K562 (cell line): ENCODE data around the gene GDF15. TPM values are rescaled to one million over a fixed set of nuclear protein-coding genes. Genes with fewer than 3 reads are reported as not detected.

ENCODE experiments used
- FUS ChIP-seq: fragments of 200-400 bp; formaldehyde crosslinking; optimal IDR thresholded peaks from 2 replicates; pipeline ENCODE3; 2017; ENCODE audit warnings: low read depth, low read length
- HSF4 ChIP-seq: fragments of 250-450 bp; sonication (Bioruptor Pico); IDR thresholded peaks from 2 replicates; pipeline ENCODE4 v2.1.2; 2022; ENCODE audit warnings: mild to moderate bottlenecking, moderate library complexity, borderline replicate concordance
- MAFG ChIP-seq: fragments of 450-650 bp; conservative IDR thresholded peaks from 2 replicates; pipeline ENCODE4 v1.6.1; 2016; ENCODE audit warnings: missing genetic modification characterization, missing compliant biosample characterization
- NCOA1 ChIP-seq: fragments of 450-650 bp; IDR thresholded peaks from 2 replicates; pipeline ENCODE4 v1.6.1; 2016; ENCODE audit warnings: low read depth
- NEUROD1 ChIP-seq: fragments of 150-350 bp; IDR thresholded peaks from 2 replicates; pipeline ENCODE4 v1.6.1; 2014; ENCODE audit warnings: borderline replicate concordance, low read length, low read depth; ENCODE audit not compliant: partially characterized antibody
- POLR2G ChIP-seq: fragments of 200-400 bp; formaldehyde crosslinking; IDR thresholded peaks from 2 replicates; pipeline ENCODE4 v1.6.1; 2017; ENCODE audit warnings: low read depth, mild to moderate bottlenecking, antibody characterized with exemption, low read length, moderate library complexity
- PTBP1 ChIP-seq: fragments of 200-400 bp; formaldehyde crosslinking; IDR thresholded peaks from 2 replicates; pipeline ENCODE4 v1.6.1; 2017; ENCODE audit warnings: low read depth, low read length
- RAD21 ChIP-seq, 2 experiments: fragments of 250-450 bp in 1 of 2; fragments of 450-650 bp in 1 of 2; sonication (Bioruptor Pico) in 1 of 2; formaldehyde crosslinking in 1 of 2; IDR thresholded peaks in 1 of 2; conservative IDR thresholded peaks in 1 of 2; 2 replicates each; pipeline versions ENCODE4 v1.4.0 to v1.8.0; 2020 to 2022; ENCODE audit warnings: mild to moderate bottlenecking in 2 of 2, moderate library complexity in 1 of 2
- SMAD2 ChIP-seq: fragments of 150-350 bp; IDR thresholded peaks from 2 replicates; pipeline ENCODE4 v1.6.1; 2014; ENCODE audit warnings: low read depth, mild to moderate bottlenecking, low read length
- ZNF23 ChIP-seq: fragments of 250-450 bp; sonication (Bioruptor Pico); IDR thresholded peaks from 2 replicates; pipeline ENCODE4 v1.4.0; 2020; ENCODE audit warnings: mild to moderate bottlenecking
- ZNF589 ChIP-seq: fragments of 200-800 bp; sonication (Bioruptor generic); IDR thresholded peaks from 2 replicates; pipeline ENCODE4 v1.6.1; 2016; ENCODE audit warnings: low read depth, missing genetic modification characterization, missing compliant biosample characterization
- polyA plus RNA-seq, 8 experiments: library from polyadenylated mRNA; depleted of rRNA in 4 of 8; stranded (reverse) in 5 of 8; unstranded in 3 of 8; fragments of >200 nt; fragmentation: Nextera tagmentation in 2 of 8; fragmentation: Illumina TruSeq in 1 of 8; extraction: Ambion mirVana in 2 of 8; extraction: Trizol in 1 of 8; gene quantifications; 2 replicates each; pipeline versions ENCODE4 v1.2.1 to v1.2.3, GENCODE V29; 2011 to 2014; ENCODE audit warnings: inconsistent platforms in 1 of 8, missing spikeins in 1 of 8
- total RNA-seq, 7 experiments: library from RNA; depleted of rRNA in 6 of 7; stranded (reverse); fragments of >200 nt in 6 of 7; fragmentation: Illumina TruSeq in 2 of 7; extraction: Trizol in 2 of 7; gene quantifications; 2 replicates each; pipeline versions ENCODE4 v1.2.1 to v1.2.3, GENCODE V29; 2011 to 2021; ENCODE audit warnings: low replicate concordance in 1 of 7
- TF ChIP-seq, protein P1 (sequence below): fragments of 250-450 bp; sonication (Bioruptor Pico); IDR thresholded peaks from 2 replicates; pipeline ENCODE4 v1.5.0; 2021
- TF ChIP-seq, protein P2 (sequence below), 2 experiments: fragments of 450-650 bp; IDR thresholded peaks; 2 replicates each; pipeline ENCODE4 v1.6.1; 2018; ENCODE audit warnings: mild to moderate bottlenecking in 2 of 2, low read depth in 1 of 2; ENCODE audit not compliant: partially characterized antibody in 2 of 2
- TF ChIP-seq, protein P3 (sequence below), 2 experiments: IDR thresholded peaks; 2 replicates each; pipeline ENCODE4 v1.6.1; 2012; ENCODE audit warnings: improper control_type of control experiment in 2 of 2, low read depth in 2 of 2, low read length in 2 of 2, borderline replicate concordance in 1 of 2
- TF ChIP-seq, protein P4 (sequence below): fragments of 250-450 bp; sonication (Bioruptor Pico); IDR thresholded peaks from 2 replicates; pipeline ENCODE4 v1.8.0; 2021; ENCODE audit warnings: mild to moderate bottlenecking, moderate library complexity
- TF ChIP-seq, protein P5 (sequence below): fragments of 450-650 bp; IDR thresholded peaks from 2 replicates; pipeline ENCODE4 v1.6.1; 2016

The GDF15 gene
- total and polyA plus RNA-seq, 9 of the 15 experiments (the other 6 are each of a cell fraction or from before 2014, with no cell fraction given): 2.3 to 82.4 (median 12.5) TPM

DNA sequence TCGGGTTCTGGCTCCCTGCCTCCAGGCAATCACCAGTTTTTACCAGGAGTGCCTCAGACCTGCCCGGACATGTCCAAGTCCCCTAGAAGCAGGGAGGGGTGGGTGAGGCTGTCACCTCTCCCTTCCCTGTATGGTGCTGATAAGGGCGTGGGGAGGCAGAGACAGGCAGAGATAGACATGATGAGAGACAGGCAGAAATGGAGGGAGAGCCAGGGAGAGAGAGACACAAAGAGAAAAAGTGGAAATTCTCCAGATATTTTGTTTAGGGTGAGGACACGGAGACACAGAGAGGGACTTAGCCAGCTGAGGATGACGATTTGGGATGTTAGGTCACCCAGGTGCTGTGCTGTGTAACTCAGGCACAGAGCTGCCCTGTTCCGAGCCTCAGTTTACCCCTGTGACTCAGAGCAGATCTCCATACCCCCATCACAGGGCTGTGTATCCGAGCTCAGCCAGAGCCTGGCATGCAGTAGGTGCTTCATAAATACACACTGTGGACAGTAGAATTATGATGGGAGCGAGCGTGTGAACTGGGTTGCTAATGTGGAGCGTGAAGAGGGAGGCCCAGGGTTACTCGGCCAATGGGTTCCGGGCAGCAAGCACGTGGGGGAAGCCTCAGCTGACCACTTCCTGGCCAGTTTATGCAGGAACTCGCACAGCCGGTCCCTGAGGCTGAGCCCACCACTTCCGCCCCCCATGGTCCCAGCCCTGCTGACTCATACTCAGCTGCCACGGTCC, 11.9 kb upstream of the GDF15 start (continued):
- TF ChIP-seq, protein P1, sequence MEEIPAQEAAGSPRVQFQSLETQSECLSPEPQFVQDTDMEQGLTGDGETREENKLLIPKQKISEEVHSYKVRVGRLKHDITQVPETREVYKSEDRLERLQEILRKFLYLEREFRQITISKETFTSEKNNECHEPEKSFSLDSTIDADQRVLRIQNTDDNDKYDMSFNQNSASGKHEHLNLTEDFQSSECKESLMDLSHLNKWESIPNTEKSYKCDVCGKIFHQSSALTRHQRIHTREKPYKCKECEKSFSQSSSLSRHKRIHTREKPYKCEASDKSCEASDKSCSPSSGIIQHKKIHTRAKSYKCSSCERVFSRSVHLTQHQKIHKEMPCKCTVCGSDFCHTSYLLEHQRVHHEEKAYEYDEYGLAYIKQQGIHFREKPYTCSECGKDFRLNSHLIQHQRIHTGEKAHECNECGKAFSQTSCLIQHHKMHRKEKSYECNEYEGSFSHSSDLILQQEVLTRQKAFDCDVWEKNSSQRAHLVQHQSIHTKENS (CRISPR knock-in tag): no peak
- no peak for TF ChIP-seq ZNF589
- TF ChIP-seq ZNF23 (CRISPR knock-in tag): 0 out of 2 replicates have a peak, but pooled peaks have one; percentile 23
- peak; percentile 80 for TF ChIP-seq NEUROD1
- TF ChIP-seq RAD21 (CRISPR knock-in tag; conservative IDR thresholded peaks at IDR 0.05 in 1 of 2, IDR thresholded peaks at IDR 0.05 in 1 of 2): peak in 1 of 2 experiments; percentile 9; a peak in 1 of 4 replicates
- TF ChIP-seq SMAD2: no peak
- TF ChIP-seq, protein P2, sequence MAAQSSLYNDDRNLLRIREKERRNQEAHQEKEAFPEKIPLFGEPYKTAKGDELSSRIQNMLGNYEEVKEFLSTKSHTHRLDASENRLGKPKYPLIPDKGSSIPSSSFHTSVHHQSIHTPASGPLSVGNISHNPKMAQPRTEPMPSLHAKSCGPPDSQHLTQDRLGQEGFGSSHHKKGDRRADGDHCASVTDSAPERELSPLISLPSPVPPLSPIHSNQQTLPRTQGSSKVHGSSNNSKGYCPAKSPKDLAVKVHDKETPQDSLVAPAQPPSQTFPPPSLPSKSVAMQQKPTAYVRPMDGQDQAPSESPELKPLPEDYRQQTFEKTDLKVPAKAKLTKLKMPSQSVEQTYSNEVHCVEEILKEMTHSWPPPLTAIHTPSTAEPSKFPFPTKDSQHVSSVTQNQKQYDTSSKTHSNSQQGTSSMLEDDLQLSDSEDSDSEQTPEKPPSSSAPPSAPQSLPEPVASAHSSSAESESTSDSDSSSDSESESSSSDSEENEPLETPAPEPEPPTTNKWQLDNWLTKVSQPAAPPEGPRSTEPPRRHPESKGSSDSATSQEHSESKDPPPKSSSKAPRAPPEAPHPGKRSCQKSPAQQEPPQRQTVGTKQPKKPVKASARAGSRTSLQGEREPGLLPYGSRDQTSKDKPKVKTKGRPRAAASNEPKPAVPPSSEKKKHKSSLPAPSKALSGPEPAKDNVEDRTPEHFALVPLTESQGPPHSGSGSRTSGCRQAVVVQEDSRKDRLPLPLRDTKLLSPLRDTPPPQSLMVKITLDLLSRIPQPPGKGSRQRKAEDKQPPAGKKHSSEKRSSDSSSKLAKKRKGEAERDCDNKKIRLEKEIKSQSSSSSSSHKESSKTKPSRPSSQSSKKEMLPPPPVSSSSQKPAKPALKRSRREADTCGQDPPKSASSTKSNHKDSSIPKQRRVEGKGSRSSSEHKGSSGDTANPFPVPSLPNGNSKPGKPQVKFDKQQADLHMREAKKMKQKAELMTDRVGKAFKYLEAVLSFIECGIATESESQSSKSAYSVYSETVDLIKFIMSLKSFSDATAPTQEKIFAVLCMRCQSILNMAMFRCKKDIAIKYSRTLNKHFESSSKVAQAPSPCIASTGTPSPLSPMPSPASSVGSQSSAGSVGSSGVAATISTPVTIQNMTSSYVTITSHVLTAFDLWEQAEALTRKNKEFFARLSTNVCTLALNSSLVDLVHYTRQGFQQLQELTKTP (IDR thresholded peaks at IDR 0.05; ENCODE audit: low read depth in 1 of 2, partially characterized antibody in 2 of 2): peak; percentile 70 to 85
- TF ChIP-seq, protein P3, sequence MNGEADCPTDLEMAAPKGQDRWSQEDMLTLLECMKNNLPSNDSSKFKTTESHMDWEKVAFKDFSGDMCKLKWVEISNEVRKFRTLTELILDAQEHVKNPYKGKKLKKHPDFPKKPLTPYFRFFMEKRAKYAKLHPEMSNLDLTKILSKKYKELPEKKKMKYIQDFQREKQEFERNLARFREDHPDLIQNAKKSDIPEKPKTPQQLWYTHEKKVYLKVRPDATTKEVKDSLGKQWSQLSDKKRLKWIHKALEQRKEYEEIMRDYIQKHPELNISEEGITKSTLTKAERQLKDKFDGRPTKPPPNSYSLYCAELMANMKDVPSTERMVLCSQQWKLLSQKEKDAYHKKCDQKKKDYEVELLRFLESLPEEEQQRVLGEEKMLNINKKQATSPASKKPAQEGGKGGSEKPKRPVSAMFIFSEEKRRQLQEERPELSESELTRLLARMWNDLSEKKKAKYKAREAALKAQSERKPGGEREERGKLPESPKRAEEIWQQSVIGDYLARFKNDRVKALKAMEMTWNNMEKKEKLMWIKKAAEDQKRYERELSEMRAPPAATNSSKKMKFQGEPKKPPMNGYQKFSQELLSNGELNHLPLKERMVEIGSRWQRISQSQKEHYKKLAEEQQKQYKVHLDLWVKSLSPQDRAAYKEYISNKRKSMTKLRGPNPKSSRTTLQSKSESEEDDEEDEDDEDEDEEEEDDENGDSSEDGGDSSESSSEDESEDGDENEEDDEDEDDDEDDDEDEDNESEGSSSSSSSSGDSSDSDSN (IDR thresholded peaks at IDR 0.05; ENCODE audit: borderline replicate concordance in 1 of 2, low read depth in 2 of 2, low read length in 2 of 2): peak; percentile 23 to 74; a peak in 1 of 4 replicates
- peak; percentile 61 for TF ChIP-seq MAFG (tag)
- TF ChIP-seq, protein P4, sequence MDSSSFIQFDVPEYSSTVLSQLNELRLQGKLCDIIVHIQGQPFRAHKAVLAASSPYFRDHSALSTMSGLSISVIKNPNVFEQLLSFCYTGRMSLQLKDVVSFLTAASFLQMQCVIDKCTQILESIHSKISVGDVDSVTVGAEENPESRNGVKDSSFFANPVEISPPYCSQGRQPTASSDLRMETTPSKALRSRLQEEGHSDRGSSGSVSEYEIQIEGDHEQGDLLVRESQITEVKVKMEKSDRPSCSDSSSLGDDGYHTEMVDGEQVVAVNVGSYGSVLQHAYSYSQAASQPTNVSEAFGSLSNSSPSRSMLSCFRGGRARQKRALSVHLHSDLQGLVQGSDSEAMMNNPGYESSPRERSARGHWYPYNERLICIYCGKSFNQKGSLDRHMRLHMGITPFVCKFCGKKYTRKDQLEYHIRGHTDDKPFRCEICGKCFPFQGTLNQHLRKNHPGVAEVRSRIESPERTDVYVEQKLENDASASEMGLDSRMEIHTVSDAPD (CRISPR knock-in tag): peak; percentile 98
- TF ChIP-seq PTBP1: no peak; the same call in 1 of the 2 replicates
- TF ChIP-seq POLR2G: peak; percentile 74
- TF ChIP-seq NCOA1: peak; percentile 83; the same call in 1 of the 2 replicates
- peak; percentile 73 for TF ChIP-seq HSF4 (CRISPR knock-in tag)
- TF ChIP-seq FUS: no peak
- TF ChIP-seq, protein P5, sequence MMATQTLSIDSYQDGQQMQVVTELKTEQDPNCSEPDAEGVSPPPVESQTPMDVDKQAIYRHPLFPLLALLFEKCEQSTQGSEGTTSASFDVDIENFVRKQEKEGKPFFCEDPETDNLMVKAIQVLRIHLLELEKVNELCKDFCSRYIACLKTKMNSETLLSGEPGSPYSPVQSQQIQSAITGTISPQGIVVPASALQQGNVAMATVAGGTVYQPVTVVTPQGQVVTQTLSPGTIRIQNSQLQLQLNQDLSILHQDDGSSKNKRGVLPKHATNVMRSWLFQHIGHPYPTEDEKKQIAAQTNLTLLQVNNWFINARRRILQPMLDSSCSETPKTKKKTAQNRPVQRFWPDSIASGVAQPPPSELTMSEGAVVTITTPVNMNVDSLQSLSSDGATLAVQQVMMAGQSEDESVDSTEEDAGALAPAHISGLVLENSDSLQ: peak; percentile 95
